Omental fat pad (tissue), 4 donors: ENCODE measurements around the gene RCCD1. TPM values are rescaled to one million over a fixed set of nuclear protein-coding genes. Genes with fewer than 3 reads are reported as not detected.

Source experiments
- ATAC-seq: fragments of 150-250 bp; one replicate; pipeline ENCODE4 v1.9.1; 2016; ENCODE audit warnings: mild to moderate bottlenecking, moderate library complexity; ENCODE audit not compliant: low FRiP score
- DNase-seq: peaks from one replicate; pipeline ENCODE4 v3.0.0-alpha.2; 2019; ENCODE audit warnings: low spot score
- CTCF ChIP-seq, 3 donors: fragments of 450-650 bp; IDR thresholded peaks; one replicate each; pipeline ENCODE4 v1.5.1; 2016 to 2017; ENCODE audit warnings: antibody characterized with exemption in 3 of 3, mild to moderate bottlenecking in 3 of 3, moderate library complexity in 2 of 3
- total RNA-seq, 4 donors: library from RNA; depleted of rRNA; stranded (reverse); fragments of >200 nt; gene quantifications; one replicate each; pipeline ENCODE4 v1.1.0, GENCODE V29; 2016

Gene RCCD1
- total RNA-seq, 4 donors from 2014 or later = 2.6 to 6.6 (median 5.0) TPM

GRCh38 chr15:90946941-90947576 is 7.6 kb upstream of the RCCD1 start:
- no peak for TF ChIP-seq CTCF (IDR thresholded peaks at IDR 0.05)
- no peak for DNase-seq
- no peak for ATAC-seq

- no peak for TF ChIP-seq CTCF (IDR thresholded peaks at IDR 0.05)
- no peak for ATAC-seq
- no peak for DNase-seq
These were observed 6.9 kb upstream of the RCCD1 start for GRCh38 chr15:90947577-90948357.

GRCh38 chr15:90948506-90948905 is 6.2 kb upstream of the RCCD1 start:
- no peak for ATAC-seq
- no peak for TF ChIP-seq CTCF (IDR thresholded peaks at IDR 0.05)
- DNase-seq = no peak

- ATAC-seq = no peak
- DNase-seq = no peak
- TF ChIP-seq CTCF (IDR thresholded peaks at IDR 0.05) = no peak
These were observed 4.6 kb upstream of the RCCD1 start for GRCh38 chr15:90949979-90950675.

GRCh38 chr15:90950676-90951075 is 4.0 kb upstream of the RCCD1 start:
- DNase-seq = no peak
- TF ChIP-seq CTCF (IDR thresholded peaks at IDR 0.05) = no peak
- ATAC-seq = no peak

GRCh38 chr15:90952901-90953677 is 1.6 kb upstream of the RCCD1 start:
- no peak for DNase-seq
- no peak for ATAC-seq
- TF ChIP-seq CTCF (IDR thresholded peaks at IDR 0.05) = no peak
